Stimulated activated CD8-positive, alpha-beta memory T cell treated with anti-CD3 and anti-CD28 coated beads, Interleukin-15, amount 100 ng/mL, for 4 hours (primary cell): ENCODE results near the gene ZBTB17.

ENCODE experiments used
- DNase-seq, 2 donors: peaks; one replicate each; pipeline ENCODE4 v3.0.0-alpha.2; 2020; ENCODE audit warnings: low read depth in 2 of 2

The ZBTB17 gene

GRCh38 chr1:15960808-15961207, 15.1 kb downstream of the ZBTB17 start:
- no peak for DNase-seq

DNA sequence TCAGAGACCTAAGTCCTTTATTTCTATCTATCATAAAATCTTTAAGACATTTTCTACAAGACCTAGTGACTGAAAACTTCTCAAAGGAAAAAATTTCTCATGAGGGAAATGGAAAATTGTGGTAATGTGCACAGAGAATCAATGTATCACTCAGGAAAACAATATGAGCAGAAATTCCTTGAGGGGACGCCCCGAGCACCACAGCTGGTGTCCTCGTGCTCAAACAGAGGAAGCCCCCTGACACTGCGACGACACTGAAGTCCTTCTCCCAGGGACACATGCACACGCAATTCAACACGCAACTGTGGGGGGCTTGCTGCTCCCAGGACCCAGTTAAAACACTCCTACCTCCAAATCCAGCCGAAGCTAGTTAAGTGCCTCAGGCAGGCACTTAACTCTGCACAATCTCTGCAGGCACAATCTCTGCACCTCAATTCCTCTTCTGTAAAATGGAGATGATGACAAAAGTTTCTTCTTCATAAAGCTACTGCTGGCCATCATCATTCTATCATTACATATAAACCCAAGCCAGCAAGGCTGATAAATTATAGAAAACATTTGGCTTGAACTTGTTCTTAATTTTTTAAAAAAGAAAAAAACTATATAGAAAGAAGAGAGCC, 16.0 kb downstream of the ZBTB17 start:
- DNase-seq, result no peak

DNA sequence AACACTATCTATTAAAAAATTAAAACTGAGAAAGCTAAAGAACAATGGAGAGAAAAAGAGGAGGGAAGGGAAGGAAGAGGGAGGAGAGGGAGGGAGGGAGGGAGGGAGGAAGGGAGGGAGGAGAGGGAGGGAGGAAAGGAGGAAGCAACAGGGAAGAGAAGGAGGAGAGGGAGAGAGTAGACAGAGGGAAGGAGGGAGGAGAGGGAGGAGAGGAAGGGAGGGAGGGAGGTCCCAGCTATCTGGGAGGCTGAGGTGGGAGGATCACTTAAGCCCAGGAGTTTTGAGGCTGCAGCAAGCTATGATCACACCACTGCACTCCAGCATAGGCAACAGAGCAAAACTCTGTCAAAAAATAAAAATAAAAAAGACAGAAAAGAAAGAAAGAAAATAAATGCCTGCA, 16.5 kb downstream of the ZBTB17 start:
- no peak for DNase-seq

DNA sequence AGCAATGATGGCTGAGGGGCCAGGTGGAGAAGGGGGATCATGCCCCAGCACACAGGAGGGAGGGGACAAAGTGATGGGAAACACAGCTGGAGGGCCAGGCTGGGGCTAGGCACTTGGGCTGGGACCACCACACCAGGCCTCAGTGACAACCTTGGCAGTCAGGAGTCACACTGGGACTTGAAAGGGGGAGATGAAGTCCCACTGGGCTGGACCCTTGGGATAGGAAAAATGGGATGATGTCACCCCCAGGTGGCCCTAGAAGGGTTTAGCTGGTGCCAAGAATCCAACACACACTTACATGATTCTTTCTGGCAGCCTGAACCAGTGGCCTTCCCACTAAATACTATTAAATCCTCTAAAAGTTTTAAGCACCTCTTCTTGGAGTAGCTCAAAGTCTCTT, 17.1 kb downstream of the ZBTB17 start:
- DNase-seq, result no peak

GRCh38 chr1:15958111-15958510, 17.8 kb downstream of the ZBTB17 start:
- DNase-seq, result no peak

- DNase-seq, result no peak
Measured at GRCh38 chr1:15957221-15958095, 18.4 kb downstream of the ZBTB17 start.

DNA sequence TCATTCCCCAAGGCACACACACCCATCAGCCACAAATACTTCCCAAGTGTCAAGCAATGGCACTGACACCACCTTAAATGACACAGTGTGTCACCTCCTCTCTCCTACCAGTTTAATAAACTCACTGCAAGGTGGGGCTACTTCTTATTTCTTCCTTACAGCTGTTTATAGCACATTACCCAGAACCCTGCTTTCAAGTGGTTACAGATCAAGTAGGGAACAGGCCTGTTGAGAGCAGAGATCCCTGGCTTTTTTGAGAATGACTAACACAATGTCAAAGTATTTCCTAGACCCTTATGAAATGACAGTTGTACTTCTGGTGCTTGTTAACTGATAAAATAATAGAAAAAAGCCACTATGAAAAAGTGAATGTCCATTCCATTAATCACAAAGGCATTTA, 19.8 kb downstream of the ZBTB17 start:
- DNase-seq, result no peak

GRCh38 chr1:15955552-15955951, 20.3 kb downstream of the ZBTB17 start:
- no peak for DNase-seq

DNA sequence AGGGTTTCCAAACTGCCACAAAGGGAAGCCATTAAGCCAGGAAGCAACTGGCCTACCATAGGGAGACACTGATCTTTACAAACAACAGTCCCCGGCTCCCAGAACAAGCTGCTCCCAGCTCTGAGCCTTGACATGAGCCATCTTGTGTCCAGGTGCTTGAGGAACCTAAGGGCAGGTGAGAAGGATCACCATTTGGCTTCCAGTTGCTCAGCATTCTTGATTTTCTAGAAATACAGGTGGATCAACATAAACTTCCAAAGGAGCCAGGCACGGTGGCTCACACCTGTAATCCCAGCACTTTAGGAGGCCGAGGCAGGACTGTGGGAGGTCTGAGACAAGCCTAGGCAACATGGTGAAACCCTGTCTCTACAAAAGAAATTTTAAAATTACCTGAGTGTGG, 21.6 kb downstream of the ZBTB17 start:
- DNase-seq, result no peak

DNA sequence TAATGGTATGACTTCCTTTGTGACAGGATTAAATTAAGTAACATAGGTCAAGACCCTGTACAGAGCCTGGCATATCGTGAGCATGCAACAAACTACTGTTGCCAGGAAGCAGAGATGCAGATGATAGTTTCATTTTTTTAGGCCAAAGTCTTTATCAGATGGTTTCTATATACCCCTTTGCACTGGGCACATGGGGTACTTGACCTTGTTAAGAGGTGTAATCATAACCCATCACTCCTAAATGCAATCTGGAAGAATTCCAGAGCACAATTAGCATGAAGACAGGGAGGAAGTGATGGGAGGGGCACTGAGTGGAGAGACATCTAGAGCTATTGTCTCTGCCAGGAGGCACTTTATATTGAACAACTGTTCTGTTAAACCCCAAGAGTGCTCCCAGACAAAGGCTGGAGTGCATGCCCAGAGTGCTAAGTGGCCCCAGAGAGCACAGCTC, 22.1 kb downstream of the ZBTB17 start:
- no peak for DNase-seq

DNA sequence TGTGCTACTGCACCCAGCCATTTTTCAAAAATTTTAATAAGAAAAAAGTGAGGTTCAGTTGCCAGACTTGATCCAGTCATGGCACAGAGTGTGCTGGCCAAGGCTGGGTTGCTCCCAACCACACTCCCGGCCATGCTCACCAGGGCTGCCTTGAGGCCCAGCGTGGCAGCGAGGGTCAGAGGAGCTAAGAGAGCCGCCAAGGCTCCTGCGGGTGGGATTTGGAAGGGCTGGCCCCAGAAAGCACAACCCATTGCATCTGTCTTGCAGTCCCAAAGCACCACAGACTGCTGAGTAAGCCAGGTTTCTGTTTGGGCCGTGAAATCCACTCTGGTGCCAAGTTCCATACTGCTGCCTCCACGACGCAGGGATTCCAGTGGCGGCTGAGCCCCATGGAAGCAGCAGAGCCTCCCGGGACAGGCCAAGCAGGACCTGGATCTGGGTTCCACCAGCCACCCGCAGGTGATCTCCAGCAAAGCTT, 22.6 kb downstream of the ZBTB17 start:
- DNase-seq, result no peak

- DNase-seq, result no peak
Measured at GRCh38 chr1:15952317-15953258, 23.3 kb downstream of the ZBTB17 start.

DNA sequence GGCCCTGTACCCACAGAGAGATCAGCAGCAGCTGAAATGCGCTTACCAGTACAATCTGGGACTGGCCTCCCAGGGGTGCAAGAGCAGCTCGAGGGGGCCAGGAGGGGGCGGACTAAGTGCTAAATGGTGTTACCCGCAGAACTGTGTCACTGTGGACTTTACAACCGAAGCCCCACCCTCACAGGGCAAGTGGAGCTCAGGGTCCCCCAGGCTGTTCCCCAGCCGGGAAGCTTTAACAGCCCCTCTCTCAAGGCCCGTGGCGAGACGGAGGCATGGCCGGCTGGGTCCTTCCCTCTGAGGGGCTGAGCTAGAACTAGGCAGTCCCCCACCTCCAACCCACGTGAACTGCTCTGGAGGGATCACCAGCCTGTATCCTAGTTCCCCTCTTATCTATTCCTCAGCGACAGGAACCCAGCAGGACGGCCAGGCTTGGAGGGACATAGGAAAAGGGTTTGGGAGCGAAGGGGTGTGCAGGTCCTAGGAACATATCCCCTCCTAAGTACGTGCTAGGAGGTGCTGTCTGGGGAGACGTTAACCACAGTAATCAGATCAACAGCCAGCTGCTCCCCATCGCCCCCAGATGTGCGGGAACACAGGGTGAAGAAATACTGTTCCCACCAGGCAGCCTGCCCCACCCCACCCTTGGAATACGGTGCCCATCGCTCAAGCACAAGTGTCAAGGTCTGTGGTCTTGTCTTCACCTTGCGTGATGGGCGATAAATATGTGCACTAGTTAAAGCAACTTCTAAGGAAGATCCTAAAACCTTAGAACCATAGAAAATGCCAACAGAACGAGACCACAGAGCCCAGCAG, 24.4 kb downstream of the ZBTB17 start:
- DNase-seq, result peak; percentile 49 to 52

DNA sequence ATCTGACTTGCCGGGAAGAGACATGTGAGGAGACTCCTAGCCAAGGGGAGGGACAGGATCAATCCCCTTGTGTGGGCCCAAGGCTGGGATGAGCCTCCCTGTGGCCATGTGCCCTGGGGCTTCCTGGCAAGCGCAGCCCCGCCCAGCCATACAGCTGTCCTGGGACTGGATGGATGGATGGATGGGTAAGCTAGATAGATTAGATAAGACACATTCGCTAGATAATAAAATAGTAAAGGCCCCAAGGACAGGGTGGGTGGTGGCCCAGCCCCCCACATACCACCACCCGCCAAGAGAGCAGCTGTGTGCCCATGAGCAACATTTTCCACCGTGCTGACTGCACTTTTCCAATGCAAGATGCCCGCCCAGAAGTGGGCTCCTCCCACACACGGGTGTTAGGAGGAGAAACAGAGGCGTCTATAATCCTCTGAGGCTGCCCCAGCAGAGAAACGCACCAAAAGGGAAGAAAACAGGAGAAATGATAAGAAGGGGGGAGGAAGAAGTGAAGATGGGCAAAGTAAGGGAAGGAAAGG, 25.1 kb downstream of the ZBTB17 start:
- DNase-seq, result peak; percentile 67 to 88

DNA sequence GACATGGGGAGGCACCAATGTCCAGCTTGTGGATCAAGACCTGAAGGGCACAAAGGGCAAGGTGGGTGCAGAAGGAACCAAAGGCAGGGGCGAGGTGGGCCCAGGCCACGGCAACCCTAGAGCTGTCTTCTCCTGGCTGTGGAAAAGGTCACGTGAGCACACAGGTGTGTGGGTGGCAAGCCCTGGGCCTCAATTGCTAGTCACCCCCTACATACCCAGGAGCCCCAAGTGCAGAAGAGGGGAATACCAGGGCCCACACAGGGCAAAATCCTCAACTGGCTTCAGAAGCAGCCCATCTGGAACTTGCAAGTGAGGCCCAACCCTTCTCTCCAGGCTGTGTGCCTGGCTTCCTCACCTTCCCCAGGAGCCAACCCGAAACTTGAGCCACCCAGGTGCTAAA, 25.6 kb downstream of the ZBTB17 start:
- peak in 1 of 2 donors; percentile 50 for DNase-seq

DNA sequence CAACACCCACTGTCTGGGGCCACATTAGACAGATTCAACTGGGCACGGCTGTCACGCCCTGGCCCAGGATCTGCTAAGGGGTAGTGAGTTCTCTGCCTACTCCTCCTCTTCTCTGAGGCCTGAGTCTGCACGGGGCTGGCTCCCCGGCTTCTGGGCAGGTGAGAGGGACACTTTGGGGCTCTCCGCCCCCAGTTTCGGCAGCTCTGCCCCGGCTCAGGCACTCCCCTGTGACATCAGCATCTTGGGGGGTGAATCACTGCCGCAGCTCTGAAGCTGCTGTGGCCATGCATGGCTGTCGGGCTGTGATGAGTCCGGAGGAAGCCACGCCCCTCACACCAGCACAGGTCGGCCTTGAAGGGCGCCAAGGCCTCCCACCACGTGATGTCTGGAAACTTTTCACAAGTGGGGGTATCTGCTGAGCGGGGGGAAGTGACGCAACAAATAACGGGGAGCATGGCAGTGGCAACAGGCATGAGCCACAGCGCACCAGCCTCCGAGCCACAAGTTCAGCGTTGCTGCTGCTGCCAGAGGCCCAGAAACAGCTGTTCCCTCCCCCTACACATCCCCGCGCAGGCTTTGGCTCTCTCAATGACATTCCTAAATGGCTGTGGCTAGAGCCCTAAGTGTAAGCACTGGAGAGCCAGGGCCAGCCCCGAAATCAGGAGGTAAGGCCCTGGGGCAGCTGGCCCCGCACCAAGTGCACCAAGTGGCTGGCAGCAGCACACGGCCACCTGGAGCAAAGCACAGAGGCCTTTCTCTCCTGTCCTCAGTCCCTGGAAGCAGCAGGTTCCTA, 26.3 kb downstream of the ZBTB17 start:
- DNase-seq, result peak; percentile 88 to 90

DNA sequence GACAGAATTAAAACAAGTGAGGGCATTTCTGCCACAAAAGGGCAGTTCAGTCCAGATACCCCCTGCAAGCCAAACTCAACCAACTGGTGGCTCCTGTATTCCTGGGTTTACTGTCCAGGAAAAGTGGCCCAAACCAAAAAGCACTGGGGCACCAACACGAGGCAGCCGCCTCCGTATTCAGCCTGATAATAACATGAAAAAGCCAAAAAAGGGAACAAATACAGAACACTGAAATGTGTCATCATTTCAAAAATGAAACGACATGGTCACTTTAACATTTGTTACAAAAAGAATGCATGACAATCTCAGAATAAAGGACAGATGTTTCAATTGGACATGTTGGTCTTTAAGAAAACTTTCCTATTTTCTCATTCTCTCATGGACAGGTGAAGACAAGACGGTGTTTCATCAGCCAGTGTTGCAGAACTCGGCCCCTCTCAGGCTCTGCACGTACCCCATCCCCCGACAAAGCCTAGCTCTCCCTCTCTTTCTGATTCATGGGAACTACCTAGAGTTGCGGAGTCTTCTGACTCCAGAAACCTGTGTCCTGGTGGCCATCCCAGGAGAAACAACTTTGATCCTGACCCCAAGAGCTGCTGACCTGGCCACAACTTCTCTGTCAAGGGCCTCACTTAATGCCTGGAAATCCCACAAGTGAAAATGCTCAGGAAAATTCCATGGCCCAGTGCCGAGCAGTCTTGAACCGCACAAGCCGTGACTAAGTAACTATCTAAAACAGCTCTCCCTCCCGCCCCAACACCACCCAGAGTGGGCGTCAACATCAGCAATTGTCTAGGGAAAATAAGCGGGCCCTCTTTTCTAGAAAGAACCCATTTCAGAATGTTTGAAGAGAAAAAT, 27.1 kb downstream of the ZBTB17 start:
- peak in 1 of 2 donors; percentile 30 for DNase-seq

GRCh38 chr1:15948091-15948591, 27.8 kb downstream of the ZBTB17 start:
- no peak for DNase-seq
